ENCODE results near the gene ALDH1A3. TPM values are rescaled to one million over a fixed set of nuclear protein-coding genes. Genes with fewer than 3 reads are reported as not detected.

The ALDH1A3 gene
- total and polyA plus RNA-seq, 7 donors, result 8.6 to 71.2 (median 36.4) TPM

DNA sequence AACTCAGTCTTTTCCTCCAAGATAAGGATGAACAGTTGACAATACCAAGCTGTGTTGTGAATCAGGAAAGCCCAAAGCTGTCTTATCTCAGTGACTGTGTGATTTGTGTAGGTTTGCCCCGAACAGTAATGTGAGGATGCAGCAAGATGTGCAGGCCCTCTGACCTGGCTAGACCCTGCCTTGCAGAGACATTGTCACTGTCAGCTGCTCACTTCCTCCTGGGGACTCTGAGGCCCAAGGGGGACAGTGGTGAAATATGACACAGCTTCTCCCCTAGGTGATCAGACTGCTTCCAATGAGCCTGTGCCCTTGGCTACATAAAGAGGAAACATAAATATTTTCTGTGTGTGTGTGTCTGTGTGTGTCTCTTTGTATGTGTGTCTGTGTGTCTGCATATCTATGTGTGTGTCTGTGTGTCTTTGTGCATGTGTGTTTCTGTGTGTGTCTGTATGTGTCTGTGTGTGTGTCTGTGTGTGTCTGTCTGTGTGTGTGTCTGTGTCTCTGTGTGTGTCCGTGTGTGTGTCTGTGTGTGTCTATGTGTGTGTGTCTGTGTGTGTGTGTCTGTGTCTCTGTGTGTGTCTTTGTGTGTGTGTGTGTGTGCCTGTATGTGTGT is 61.2 kb downstream of the ALDH1A3 start:
- intact Hi-C loops (cut with DNase I), result no loop called here
- H3K27ac ChIP-seq, result no peak overlapping the region
- H3K27me3 ChIP-seq, result no peaks in the 10 kb centered on the region
- TF ChIP-seq EP300 (IDR thresholded peaks at IDR 0.05) (no peak), POLR2AphosphoS5 (IDR thresholded peaks at IDR 0.05) (no peak), POLR2A (IDR thresholded peaks at IDR 0.05) (no peak)
- TF ChIP-seq, protein P1, sequence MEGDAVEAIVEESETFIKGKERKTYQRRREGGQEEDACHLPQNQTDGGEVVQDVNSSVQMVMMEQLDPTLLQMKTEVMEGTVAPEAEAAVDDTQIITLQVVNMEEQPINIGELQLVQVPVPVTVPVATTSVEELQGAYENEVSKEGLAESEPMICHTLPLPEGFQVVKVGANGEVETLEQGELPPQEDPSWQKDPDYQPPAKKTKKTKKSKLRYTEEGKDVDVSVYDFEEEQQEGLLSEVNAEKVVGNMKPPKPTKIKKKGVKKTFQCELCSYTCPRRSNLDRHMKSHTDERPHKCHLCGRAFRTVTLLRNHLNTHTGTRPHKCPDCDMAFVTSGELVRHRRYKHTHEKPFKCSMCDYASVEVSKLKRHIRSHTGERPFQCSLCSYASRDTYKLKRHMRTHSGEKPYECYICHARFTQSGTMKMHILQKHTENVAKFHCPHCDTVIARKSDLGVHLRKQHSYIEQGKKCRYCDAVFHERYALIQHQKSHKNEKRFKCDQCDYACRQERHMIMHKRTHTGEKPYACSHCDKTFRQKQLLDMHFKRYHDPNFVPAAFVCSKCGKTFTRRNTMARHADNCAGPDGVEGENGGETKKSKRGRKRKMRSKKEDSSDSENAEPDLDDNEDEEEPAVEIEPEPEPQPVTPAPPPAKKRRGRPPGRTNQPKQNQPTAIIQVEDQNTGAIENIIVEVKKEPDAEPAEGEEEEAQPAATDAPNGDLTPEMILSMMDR (IDR thresholded peaks at IDR 0.05), result no peak
- no peaks in the 10 kb centered on the region for H3K4me1 ChIP-seq
- no peaks in the 10 kb centered on the region for H3K9me3 ChIP-seq
- no peak for DNase-seq
- no peaks in the 10 kb centered on the region for H3K36me3 ChIP-seq
- WGBS, 2 donors, result 84 to 91% methylated on average over 2 of the region's 2 CpGs
- H3K4me3 ChIP-seq, result no peak overlapping the region

DNA sequence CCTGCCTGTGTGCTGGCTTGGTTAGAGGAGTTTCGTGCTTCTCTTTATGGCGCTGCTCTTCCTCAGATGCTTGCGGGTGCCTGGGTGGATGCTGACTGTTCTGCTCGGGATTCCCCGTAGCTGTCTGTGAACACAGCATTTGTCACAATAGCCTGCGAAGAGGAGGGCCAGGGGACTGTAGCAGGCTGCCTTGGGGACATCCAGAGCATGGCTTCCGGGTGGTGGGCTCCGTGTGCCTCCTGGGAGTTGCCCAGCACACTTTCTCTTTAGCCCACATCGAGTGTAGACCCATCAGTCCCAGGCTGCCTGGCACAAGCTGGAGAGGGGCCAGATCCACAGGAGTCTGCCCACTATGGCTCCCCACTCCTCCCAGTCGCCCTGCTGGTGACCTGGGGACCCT is 61.9 kb downstream of the ALDH1A3 start:
- no peaks in the 10 kb centered on the region for H3K9me3 ChIP-seq
- H3K4me3 ChIP-seq, result no peak overlapping the region
- intact Hi-C loops (cut with DNase I), result no loop called here
- TF ChIP-seq POLR2A (IDR thresholded peaks at IDR 0.05), result no peak
- no peak for TF ChIP-seq POLR2AphosphoS5 (IDR thresholded peaks at IDR 0.05)
- TF ChIP-seq, protein P1 (IDR thresholded peaks at IDR 0.05), result no peak
- no peak for TF ChIP-seq EP300 (IDR thresholded peaks at IDR 0.05)
- H3K36me3 ChIP-seq, result no peaks in the 10 kb centered on the region
- H3K4me1 ChIP-seq, result no peaks in the 10 kb centered on the region
- H3K27ac ChIP-seq, result no peak overlapping the region
- H3K27me3 ChIP-seq, result no peaks in the 10 kb centered on the region
- WGBS, 2 donors, result 77 to 78% methylated on average over 10 of the region's 10 CpGs
- DNase-seq, result no peak

DNA sequence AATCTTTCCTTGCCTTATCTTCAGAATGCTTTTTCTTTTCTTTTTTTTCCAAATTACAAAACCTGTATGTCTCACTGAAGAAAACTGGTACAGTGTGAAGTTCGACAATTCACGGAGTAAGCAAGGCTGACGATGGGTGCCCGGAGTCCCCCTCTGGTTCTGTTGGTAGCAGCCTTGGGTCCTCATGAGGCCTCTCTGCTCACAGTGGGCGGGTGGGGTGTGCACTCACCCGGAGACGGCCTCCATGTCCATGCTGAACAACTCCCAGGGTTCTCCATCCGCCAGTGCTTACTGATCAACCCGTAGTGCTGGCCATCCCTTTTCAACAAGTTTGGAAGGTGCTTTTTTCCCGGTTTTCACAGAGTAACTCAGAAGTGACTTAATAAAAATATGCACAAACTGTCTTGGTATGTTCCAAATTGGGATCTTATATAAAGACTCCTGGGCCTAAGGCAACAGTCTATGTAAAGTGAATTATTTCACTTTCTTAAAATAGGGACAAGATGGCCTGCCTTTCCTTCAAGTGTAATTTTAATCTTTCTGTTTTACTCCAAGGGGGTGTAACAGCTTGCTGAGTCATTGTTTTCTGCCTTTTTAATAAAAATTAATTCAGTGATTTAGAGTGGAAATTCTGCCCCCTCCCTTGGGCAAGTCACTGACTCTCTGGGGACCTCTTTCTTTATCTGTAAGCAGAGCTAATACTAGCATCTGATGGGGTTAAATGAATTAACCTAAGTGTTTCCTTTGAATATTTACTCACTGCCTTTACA is 63.2 kb downstream of the ALDH1A3 start:
- H3K36me3 ChIP-seq, result no peaks in the 10 kb centered on the region
- no peaks in the 10 kb centered on the region for H3K4me1 ChIP-seq
- DNase-seq, result no peak
- TF ChIP-seq POLR2A (IDR thresholded peaks at IDR 0.05), result no peak
- TF ChIP-seq, protein P1 (IDR thresholded peaks at IDR 0.05), result no peak
- no peak for TF ChIP-seq EP300 (IDR thresholded peaks at IDR 0.05)
- TF ChIP-seq POLR2AphosphoS5 (IDR thresholded peaks at IDR 0.05), result no peak
- no peaks in the 10 kb centered on the region for H3K27me3 ChIP-seq
- intact Hi-C loops (cut with DNase I), result no loop called here
- WGBS, 2 donors, result 91 to 94% methylated on average over 10 of the region's 10 CpGs
- no peak overlapping the region for H3K27ac ChIP-seq
- H3K9me3 ChIP-seq, result no peaks in the 10 kb centered on the region
- H3K4me3 ChIP-seq, result no peak overlapping the region

DNA sequence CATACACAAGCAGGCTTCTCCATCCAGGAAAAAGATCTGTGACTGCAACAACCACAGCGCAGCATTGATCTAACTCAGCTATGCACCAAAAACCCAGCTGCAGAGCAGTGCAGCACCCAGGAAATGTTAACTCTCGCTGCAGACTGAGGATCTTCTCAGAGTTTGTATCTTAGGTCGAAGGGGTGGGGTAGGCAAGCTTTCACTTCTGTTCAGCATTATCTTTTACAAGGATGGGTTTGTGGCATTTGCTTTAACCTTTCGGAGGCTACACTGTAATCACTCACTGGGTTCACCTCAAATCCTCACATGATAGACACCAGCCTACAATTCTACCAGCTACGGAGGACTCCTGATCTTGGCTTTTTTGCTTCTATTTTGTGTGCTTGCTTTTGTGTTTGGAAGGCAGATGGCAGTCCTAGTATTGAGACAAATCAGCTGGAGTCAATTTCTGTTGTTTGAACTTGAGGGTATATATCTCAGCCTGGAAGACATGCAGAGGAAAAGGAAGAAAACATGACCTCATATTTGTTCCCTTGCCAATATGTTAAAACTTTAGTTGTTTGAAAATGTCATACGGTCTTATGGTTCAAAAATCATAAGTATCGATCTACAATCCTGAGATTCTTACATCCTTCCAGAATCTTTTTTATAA is 64.7 kb downstream of the ALDH1A3 start:
- Histone ChIP-seq H3K36me3 (no peaks in the 10 kb centered on the region), H3K27ac (peak overlapping the region in 1 of 4 donors; percentile 27), H3K4me1 (no peaks in the 10 kb centered on the region), H3K4me3 (no peak overlapping the region), H3K27me3 (no peaks in the 10 kb centered on the region), H3K9me3 (no peaks in the 10 kb centered on the region)
- intact Hi-C loops (cut with DNase I), result no loop called here
- WGBS, 2 donors, result 74 to 82% methylated on average over 7 of the region's 7 CpGs
- TF ChIP-seq EP300 (IDR thresholded peaks at IDR 0.05), result no peak
- TF ChIP-seq POLR2A (IDR thresholded peaks at IDR 0.05), result no peak
- no peak for TF ChIP-seq POLR2AphosphoS5 (IDR thresholded peaks at IDR 0.05)
- no peak for DNase-seq

DNA sequence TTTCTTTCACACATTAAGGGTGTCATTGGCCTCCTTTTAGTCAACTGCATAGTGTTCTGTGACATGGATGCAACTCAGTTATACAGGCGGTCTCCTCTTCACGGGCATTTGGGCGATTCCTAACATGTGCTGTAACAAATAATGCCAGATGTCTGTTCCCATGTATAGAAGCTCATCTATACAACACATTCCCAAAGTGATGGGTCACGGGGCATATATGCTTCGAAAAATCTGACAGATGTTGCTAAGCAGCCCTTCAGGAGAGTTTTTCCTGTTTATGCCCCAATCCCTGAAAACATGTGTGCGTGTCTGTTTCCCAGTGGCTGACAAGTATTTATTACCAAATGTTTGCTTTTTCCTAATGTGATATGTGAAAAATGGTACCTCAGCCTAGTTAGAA is 65.4 kb downstream of the ALDH1A3 start:
- intact Hi-C loops (cut with DNase I), result no loop called here
- H3K4me1 ChIP-seq, result no peaks in the 10 kb centered on the region
- H3K27ac ChIP-seq, result no peak overlapping the region
- H3K27me3 ChIP-seq, result no peaks in the 10 kb centered on the region
- no peak for DNase-seq
- WGBS, 2 donors, result 88 to 91% methylated on average over 6 of the region's 6 CpGs
- H3K9me3 ChIP-seq, result no peaks in the 10 kb centered on the region
- H3K36me3 ChIP-seq, result no peaks in the 10 kb centered on the region
- TF ChIP-seq, protein P1 (IDR thresholded peaks at IDR 0.05), result no peak
- no peak for TF ChIP-seq POLR2AphosphoS5 (IDR thresholded peaks at IDR 0.05)
- TF ChIP-seq EP300 (IDR thresholded peaks at IDR 0.05), result no peak
- TF ChIP-seq POLR2A (IDR thresholded peaks at IDR 0.05), result no peak
- H3K4me3 ChIP-seq, result no peak overlapping the region
